ENCODE results near the gene TEX22. TPM values are rescaled to one million over a fixed set of nuclear protein-coding genes. Genes with fewer than 3 reads are reported as not detected.
A peak's percentile ranks its signal among the peaks of the same experiment; 100 is the strongest.

The TEX22 gene
- total and polyA plus RNA-seq, 8 donors: 0.96 to 3.0 (median 1.5) TPM

DNA sequence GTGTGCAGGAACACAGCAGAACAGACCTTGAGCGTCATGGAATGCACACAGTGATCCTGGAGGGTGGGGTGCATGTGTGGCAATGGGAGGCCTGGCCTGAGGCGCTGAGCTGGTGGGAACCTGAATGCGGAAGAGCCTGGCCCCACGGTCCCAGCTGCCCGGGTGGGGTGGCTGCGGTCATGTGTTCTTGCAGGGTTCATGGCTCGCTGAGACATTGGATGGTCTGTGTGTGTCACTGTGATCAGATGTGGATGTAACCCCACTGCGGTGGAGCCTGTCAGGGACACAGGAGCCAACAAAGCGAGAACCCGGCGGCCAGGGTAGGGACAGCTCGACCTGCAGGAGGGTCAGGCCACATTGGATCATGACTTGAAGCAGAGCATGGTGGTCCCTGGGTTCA lies 44.5 kb downstream of the TEX22 start:
- TF ChIP-seq, protein P1, sequence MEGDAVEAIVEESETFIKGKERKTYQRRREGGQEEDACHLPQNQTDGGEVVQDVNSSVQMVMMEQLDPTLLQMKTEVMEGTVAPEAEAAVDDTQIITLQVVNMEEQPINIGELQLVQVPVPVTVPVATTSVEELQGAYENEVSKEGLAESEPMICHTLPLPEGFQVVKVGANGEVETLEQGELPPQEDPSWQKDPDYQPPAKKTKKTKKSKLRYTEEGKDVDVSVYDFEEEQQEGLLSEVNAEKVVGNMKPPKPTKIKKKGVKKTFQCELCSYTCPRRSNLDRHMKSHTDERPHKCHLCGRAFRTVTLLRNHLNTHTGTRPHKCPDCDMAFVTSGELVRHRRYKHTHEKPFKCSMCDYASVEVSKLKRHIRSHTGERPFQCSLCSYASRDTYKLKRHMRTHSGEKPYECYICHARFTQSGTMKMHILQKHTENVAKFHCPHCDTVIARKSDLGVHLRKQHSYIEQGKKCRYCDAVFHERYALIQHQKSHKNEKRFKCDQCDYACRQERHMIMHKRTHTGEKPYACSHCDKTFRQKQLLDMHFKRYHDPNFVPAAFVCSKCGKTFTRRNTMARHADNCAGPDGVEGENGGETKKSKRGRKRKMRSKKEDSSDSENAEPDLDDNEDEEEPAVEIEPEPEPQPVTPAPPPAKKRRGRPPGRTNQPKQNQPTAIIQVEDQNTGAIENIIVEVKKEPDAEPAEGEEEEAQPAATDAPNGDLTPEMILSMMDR (IDR thresholded peaks at IDR 0.05): no peak
- no peak for ATAC-seq

GRCh38 chr14:105444859-105445258 lies 46.5 kb downstream of the TEX22 start:
- intact Hi-C loops (cut with DNase I): no loop called here

More for the DNA sequence above, 44.5 kb downstream of the TEX22 start:
- Histone ChIP-seq H3K4me1 (no peaks in the 10 kb centered on the region), H3K4me3 (no peak overlapping the region), H3K27me3 (no peaks in the 10 kb centered on the region), H3K9me3 (no peaks in the 10 kb centered on the region), H3K27ac (no peak overlapping the region), H3K36me3 (peaks cover 0 to 47% of the 10 kb centered on the region in 2 donors)
- intact Hi-C loops (cut with DNase I): no loop called here
- DNase-seq: peak in 1 of 4 donors; percentile 58

GRCh38 chr14:105445290-105445689 lies 47.0 kb downstream of the TEX22 start:
- H3K27me3 ChIP-seq: no peaks in the 10 kb centered on the region
- intact Hi-C loops (cut with DNase I): no loop called here
- H3K27ac ChIP-seq: no peak overlapping the region
- peaks cover 4 to 8% of the 10 kb centered on the region in 2 donors for H3K4me1 ChIP-seq
- no peak overlapping the region for H3K4me3 ChIP-seq
- ATAC-seq (no peak), DNase-seq (peak in 1 of 4 donors; percentile 78)
- peaks cover 0 to 40% of the 10 kb centered on the region in 2 donors for H3K36me3 ChIP-seq
- TF ChIP-seq, protein P1 (IDR thresholded peaks at IDR 0.05): no peak
- H3K9me3 ChIP-seq: no peaks in the 10 kb centered on the region

More at GRCh38 chr14:105444859-105445258, 46.5 kb downstream of the TEX22 start:
- Histone ChIP-seq H3K4me3 (no peak overlapping the region), H3K36me3 (peaks cover 0 to 39% of the 10 kb centered on the region in 2 donors), H3K27ac (no peak overlapping the region), H3K4me1 (peaks cover 4 to 8% of the 10 kb centered on the region in 2 donors), H3K27me3 (no peaks in the 10 kb centered on the region), H3K9me3 (no peaks in the 10 kb centered on the region)
- ATAC-seq: no peak
- peak in 1 of 4 donors; percentile 72 for DNase-seq
- TF ChIP-seq, protein P1 (IDR thresholded peaks at IDR 0.05): no peak

DNA sequence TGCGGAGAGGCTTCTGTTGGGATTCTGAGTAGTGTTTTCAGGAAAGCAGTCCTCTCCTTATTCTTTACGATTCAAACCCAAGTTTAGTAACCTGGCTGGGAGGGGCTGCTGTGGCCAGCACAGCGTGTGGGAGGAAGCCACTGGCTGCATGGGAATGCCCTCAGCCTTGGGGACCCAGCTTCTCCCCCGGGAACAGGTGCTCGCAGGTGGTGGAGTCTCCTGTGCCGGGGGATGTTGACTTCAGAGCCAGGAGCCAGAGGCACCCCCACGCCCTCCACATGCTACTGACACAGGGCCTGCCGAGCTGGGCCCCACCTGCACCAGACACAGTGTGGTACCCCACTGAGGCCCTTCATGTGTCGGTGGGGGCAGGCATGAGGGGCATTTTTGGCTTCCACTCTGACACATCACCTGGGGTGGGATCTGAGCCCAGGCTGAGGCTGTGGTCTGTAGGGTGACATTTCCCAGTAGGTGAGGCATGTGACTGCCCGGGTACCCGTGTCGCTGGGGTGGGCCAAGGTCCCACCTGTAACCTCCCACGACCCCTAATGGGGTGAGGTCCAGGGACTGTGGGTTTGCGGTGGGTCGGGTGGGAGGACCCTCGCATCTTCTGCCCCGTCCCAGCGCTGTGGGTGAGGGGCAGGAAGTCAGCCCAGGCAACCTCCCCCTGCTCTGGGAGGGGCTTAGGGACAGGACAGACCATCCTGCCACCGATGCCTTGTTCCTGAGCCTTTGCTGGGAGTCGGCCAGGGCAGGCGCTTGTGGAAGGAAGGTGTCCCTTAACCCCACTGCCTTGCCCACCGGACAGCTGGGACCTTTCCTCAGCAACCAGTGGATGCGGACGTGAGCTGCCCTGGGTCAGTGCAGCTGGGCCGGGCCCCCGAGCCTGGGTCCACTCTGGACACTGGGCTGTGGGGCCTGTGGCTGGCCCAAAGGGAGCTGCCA lies 47.8 kb downstream of the TEX22 start:
- no peaks in the 10 kb centered on the region for H3K27me3 ChIP-seq
- no peak overlapping the region for H3K4me3 ChIP-seq
- no peak for ATAC-seq
- H3K36me3 ChIP-seq: peaks cover 0 to 41% of the 10 kb centered on the region in 2 donors
- no peak for DNase-seq
- TF ChIP-seq, protein P1 (IDR thresholded peaks at IDR 0.05): no peak
- H3K27ac ChIP-seq: no peak overlapping the region
- H3K9me3 ChIP-seq: no peaks in the 10 kb centered on the region
- intact Hi-C loops (cut with DNase I): no loop called here
- H3K4me1 ChIP-seq: peaks cover 4 to 8% of the 10 kb centered on the region in 2 donors

DNA sequence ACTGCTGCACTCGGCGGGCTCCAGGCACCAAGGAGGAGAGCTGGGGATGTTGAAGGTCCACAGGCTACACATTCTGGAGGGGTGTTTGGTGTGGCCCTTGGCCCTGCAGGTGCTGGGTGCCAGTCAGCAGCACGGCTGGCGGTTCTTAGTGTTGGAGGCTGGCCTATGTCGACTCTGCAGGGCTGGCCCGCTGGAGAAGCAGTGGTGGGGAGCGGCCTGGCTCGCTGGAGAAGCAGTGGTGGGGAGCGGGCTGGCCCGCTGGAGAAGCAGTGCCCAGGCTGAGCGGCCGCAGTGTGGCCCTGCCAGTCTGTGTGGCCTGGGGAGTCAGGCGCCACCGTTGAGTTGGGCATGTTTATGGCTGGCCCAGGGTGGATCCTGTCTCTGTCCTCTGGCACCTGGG lies 48.6 kb downstream of the TEX22 start:
- no peaks in the 10 kb centered on the region for H3K27me3 ChIP-seq
- TF ChIP-seq, protein P1 (IDR thresholded peaks at IDR 0.05): no peak
- peaks cover 4 to 8% of the 10 kb centered on the region in 2 donors for H3K4me1 ChIP-seq
- no peak overlapping the region for H3K27ac ChIP-seq
- intact Hi-C loops (cut with DNase I): no loop called here
- H3K36me3 ChIP-seq: peaks cover 0 to 45% of the 10 kb centered on the region in 2 donors
- H3K4me3 ChIP-seq: no peak overlapping the region
- peak in 1 of 4 donors; percentile 68 for DNase-seq
- no peaks in the 10 kb centered on the region for H3K9me3 ChIP-seq
- ATAC-seq: no peak

Data from left lung (tissue), 10 donors.